Natural killer cell (primary cell): Measurements from ENCODE around the gene ZGPAT. TPM values are rescaled to one million over a fixed set of nuclear protein-coding genes. Genes with fewer than 3 reads are reported as not detected.

Source experiments
- ATAC-seq, 3 donors: fragments of 150-1000 bp in 2 of 3; fragments of 200-7000 bp in 1 of 3; cut with Tn5 transposase; 1 replicate in 1 of 3; 2 replicates in 2 of 3; pipeline ENCODE4 v1.10.0; 2021; ENCODE audit warnings: mild to moderate bottlenecking in 2 of 3, moderate library complexity in 2 of 3
- DNase-seq, 2 donors: peaks; one replicate each; pipeline versions ENCODE4 v3.0.0 to v3.0.0-alpha.2; 2013 to 2021; ENCODE audit warnings: mixed read lengths in 1 of 2
- H3K27ac ChIP-seq: one replicate; pipeline ENCODE4 v1.5.1; 2013; ENCODE audit warnings: mild to moderate bottlenecking, low read length
- H3K27me3 ChIP-seq: one replicate; pipeline ENCODE4 v1.6.1; 2013; ENCODE audit warnings: low read length; ENCODE audit not compliant: control insufficient read depth, insufficient read depth
- H3K36me3 ChIP-seq: one replicate; pipeline ENCODE4 v1.6.1; 2013; ENCODE audit warnings: low read length; ENCODE audit not compliant: control insufficient read depth, insufficient read depth
- H3K4me1 ChIP-seq: one replicate; pipeline ENCODE4 v1.6.1; 2013; ENCODE audit warnings: low read length; ENCODE audit not compliant: control insufficient read depth, insufficient read depth
- H3K4me3 ChIP-seq: one replicate; pipeline ENCODE4 v1.5.1; 2013; ENCODE audit warnings: low read length
- H3K9me3 ChIP-seq: one replicate; pipeline ENCODE4 v1.6.1; 2013; ENCODE audit warnings: low read length; ENCODE audit not compliant: control insufficient read depth, insufficient read depth
- H3K27ac Mint-ChIP-seq, 2 donors: one replicate each; pipeline ENCODE4 v1.8.0; 2022; ENCODE audit warnings: mild to moderate bottlenecking in 2 of 2, mixed read lengths in 2 of 2, moderate library complexity in 1 of 2
- H3K27me3 Mint-ChIP-seq, 2 donors: one replicate each; pipeline ENCODE4 v1.8.0; 2022; ENCODE audit warnings: low read depth in 2 of 2, mixed read lengths in 2 of 2
- H3K36me3 Mint-ChIP-seq: one replicate; pipeline ENCODE4 v1.8.0; 2022; ENCODE audit warnings: mixed read lengths
- H3K4me1 Mint-ChIP-seq, 2 donors: one replicate each; pipeline ENCODE4 v1.8.0; 2022; ENCODE audit warnings: mixed read lengths in 2 of 2
- H3K4me3 Mint-ChIP-seq: one replicate; pipeline ENCODE4 v1.8.0; 2022; ENCODE audit warnings: mild to moderate bottlenecking, moderate library complexity, mixed read lengths
- H3K9me3 Mint-ChIP-seq, 2 donors: one replicate each; pipeline ENCODE4 v1.8.0; 2022; ENCODE audit warnings: mixed read lengths in 2 of 2
- WGBS: methylation state at CpG from one replicate; pipeline ENCODE4 v1.1.7; 2013; ENCODE audit warnings: missing lambda C conversion rate; ENCODE audit not compliant: insufficient coverage; 5-methylcytosine and 5-hydroxymethylcytosine counted together
- intact Hi-C: fragments of 100-400 bp; cut with micrococcal nuclease; formaldehyde crosslinking; loops from one replicate; pipeline ENCODE4 v1.14.2; 2022
- total RNA-seq, 4 donors: library from RNA; stranded (reverse); fragments of 120-200 nt in 1 of 4; gene quantifications; one replicate each; pipeline versions ENCODE4 v1.2.3 to v1.2.4, GENCODE V29; 2013 to 2022
- TF ChIP-seq, protein P1 (sequence below): fragments of 200-600 bp; IDR thresholded peaks from one replicate; pipeline ENCODE4 v1.8.0; 2022; ENCODE audit warnings: antibody characterized with exemption

The ZGPAT gene
- total RNA-seq, 3 donors from 2014 or later (not counting 1 experiment from before 2014, with no cell fraction given) = 39.3 to 47.7 (median 46.1) TPM

DNA sequence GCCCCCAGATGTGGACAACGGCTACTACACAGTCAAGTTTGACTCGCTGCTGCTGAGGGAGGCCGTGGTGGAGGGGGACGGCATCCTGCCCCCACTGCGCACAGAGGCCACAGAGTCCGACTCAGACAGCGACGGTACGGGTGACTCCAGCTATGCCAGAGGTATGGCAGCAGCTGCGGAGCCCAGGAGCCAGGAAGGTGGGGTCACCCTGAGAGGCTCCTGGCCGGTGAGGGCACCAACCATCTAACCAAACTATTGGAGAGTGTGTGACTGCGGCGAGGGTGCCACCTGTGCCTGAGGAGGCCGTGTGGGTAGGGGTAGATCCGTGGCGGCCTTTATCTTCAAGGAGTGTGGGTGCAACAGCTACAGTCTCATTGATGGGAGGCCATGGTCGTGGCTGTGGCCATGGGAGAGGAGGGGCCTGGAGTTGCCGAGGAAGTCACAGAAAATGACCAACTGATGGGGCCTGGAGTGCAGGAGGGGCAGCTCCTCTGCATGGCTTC, 25.8 kb downstream of the ZGPAT start:
- intact Hi-C loops = loop anchor here (10.0 kb wide), 1 partner anchor 99 kb away; no protein-coding TSS in a partner anchor
- ATAC-seq (no peak), DNase-seq (no peak)
- no peaks in the 10 kb centered on the region for H3K27me3 Mint-ChIP-seq
- H3K4me3 Mint-ChIP-seq = peak overlapping the region; percentile 5
- peaks cover 73% of the 10 kb centered on the region for H3K4me1 ChIP-seq
- 88% methylated on average over 17 of the region's 18 CpGs for WGBS
- no peak overlapping the region for H3K4me3 ChIP-seq
- TF ChIP-seq, protein P1, sequence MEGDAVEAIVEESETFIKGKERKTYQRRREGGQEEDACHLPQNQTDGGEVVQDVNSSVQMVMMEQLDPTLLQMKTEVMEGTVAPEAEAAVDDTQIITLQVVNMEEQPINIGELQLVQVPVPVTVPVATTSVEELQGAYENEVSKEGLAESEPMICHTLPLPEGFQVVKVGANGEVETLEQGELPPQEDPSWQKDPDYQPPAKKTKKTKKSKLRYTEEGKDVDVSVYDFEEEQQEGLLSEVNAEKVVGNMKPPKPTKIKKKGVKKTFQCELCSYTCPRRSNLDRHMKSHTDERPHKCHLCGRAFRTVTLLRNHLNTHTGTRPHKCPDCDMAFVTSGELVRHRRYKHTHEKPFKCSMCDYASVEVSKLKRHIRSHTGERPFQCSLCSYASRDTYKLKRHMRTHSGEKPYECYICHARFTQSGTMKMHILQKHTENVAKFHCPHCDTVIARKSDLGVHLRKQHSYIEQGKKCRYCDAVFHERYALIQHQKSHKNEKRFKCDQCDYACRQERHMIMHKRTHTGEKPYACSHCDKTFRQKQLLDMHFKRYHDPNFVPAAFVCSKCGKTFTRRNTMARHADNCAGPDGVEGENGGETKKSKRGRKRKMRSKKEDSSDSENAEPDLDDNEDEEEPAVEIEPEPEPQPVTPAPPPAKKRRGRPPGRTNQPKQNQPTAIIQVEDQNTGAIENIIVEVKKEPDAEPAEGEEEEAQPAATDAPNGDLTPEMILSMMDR = no peak
- peak overlapping the region in 1 of 2 donors; percentile 19 for H3K27ac Mint-ChIP-seq
- H3K36me3 Mint-ChIP-seq = no peaks in the 10 kb centered on the region
- H3K27ac ChIP-seq = no peak overlapping the region
- H3K27me3 ChIP-seq = no peaks in the 10 kb centered on the region
- H3K36me3 ChIP-seq = peaks cover 26% of the 10 kb centered on the region
- H3K9me3 Mint-ChIP-seq = no peaks in the 10 kb centered on the region
- H3K4me1 Mint-ChIP-seq = peaks cover 38 to 47% of the 10 kb centered on the region in 2 donors
- H3K9me3 ChIP-seq = no peaks in the 10 kb centered on the region

DNA sequence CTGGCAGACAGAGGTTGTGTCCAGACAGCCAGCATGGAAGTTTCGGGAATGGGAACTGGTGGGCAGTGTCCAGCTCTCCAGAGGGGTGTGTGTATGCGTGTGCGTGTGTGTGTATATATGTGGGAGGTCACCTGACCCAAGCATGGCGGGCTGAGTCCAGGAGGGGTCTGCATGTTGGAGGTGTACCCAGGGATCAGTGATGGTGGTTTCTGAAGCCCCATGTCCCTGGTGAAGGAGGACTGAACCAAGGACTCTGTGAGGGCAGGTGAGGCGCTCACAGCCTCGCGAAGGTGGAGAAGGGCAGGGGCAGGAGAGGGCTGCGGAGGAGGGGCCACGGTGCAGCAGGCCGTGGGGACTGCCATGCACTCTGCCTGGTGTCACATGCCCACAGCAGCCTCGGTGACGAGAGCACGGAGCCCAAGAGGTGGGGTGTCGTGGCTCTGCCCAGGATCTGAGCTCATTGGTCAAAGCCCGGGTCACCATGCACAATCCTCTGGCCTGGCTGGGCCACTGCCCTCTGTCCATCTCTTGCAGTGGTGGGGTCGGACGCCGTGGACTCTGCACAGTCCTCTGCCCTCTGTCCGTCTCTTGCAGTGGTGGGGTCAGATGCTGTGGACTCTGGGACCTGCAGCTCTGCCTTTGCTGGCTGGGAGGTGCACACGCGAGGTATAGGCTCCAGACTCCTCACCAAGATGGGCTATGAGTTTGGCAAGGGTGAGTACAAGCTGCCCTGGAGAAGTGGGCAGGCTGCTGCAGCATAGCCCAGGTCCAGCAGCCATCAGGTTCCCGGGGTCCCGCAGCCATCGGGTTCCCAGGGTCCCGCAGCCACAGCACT, 26.5 kb downstream of the ZGPAT start:
- intact Hi-C loops = loop anchor here (10.0 kb wide), 1 partner anchor 100 kb away; no protein-coding TSS in a partner anchor
- Histone ChIP-seq H3K9me3 (no peaks in the 10 kb centered on the region), H3K27ac (no peak overlapping the region), H3K4me3 (no peak overlapping the region), H3K27me3 (no peaks in the 10 kb centered on the region), H3K4me1 (peaks cover 73% of the 10 kb centered on the region), H3K36me3 (peaks cover 26% of the 10 kb centered on the region)
- Mint-ChIP-seq H3K36me3 (no peaks in the 10 kb centered on the region), H3K27me3 (no peaks in the 10 kb centered on the region), H3K27ac (peak overlapping the region in 1 of 2 donors; percentile 19), H3K4me1 (peaks cover 31 to 43% of the 10 kb centered on the region in 2 donors), H3K4me3 (peak overlapping the region; percentile 5), H3K9me3 (no peaks in the 10 kb centered on the region)
- 95% methylated on average over 25 of the region's 25 CpGs for WGBS
- ATAC-seq (no peak), DNase-seq (peak in 1 of 2 donors; percentile 20)
- TF ChIP-seq, protein P1 = no peak

DNA sequence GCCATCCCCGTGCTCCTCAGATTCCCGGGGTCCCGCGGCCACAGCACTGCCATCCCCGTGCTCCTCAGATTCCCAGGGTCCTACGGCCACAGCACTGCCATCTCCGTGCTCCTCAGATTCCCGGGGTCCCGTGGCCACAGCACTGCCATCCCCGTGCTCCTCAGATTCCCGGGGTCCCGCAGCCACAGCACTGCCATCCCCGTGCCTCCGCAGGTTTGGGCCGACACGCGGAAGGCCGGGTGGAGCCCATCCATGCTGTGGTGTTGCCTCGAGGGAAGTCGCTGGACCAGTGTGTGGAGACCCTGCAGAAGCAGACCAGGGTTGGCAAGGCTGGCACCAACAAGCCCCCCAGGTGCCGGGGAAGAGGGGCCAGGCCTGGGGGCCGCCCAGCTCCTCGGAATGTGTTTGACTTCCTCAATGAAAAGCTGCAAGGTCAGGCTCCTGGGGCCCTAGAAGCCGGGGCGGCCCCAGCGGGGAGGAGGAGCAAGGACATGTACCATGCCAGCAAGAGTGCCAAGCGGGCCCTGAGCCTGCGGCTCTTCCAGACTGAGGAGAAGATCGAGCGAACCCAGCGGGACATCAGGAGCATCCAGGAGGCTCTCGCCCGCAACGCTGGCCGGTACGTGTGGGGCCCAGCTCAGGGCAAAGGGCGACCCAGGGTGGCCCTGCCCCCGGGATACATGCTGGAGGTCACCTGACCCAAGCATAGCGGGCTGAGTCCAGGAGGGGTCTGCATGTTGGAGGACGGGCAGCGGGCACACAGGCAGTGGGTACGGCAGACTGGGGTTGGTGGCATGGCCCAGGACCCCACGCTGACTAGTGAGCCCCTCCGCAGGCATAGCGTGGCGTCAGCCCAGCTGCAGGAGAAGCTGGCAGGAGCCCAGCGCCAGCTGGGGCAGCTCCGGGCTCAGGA, 27.4 kb downstream of the ZGPAT start:
- peaks cover 23 to 38% of the 10 kb centered on the region in 2 donors for H3K4me1 Mint-ChIP-seq
- H3K27me3 ChIP-seq = no peaks in the 10 kb centered on the region
- intact Hi-C loops = loop anchor here (10.0 kb wide), 1 partner anchor 100 kb away; no protein-coding TSS in a partner anchor
- no peaks in the 10 kb centered on the region for H3K9me3 ChIP-seq
- peak overlapping the region; percentile 83 to 92 for H3K27ac Mint-ChIP-seq
- ATAC-seq (no peak), DNase-seq (peak in 1 of 2 donors; percentile 24)
- H3K27ac ChIP-seq = no peak overlapping the region
- no peak overlapping the region for H3K4me3 ChIP-seq
- WGBS = 91% methylated on average over 48 of the region's 48 CpGs
- no peaks in the 10 kb centered on the region for H3K36me3 Mint-ChIP-seq
- H3K4me1 ChIP-seq = peaks cover 65% of the 10 kb centered on the region
- H3K27me3 Mint-ChIP-seq = no peaks in the 10 kb centered on the region
- peak overlapping the region; percentile 89 for H3K4me3 Mint-ChIP-seq
- TF ChIP-seq, protein P1 = no peak
- peaks cover 26% of the 10 kb centered on the region for H3K36me3 ChIP-seq
- H3K9me3 Mint-ChIP-seq = no peaks in the 10 kb centered on the region
